PC-3 (cell line): Measurements from ENCODE around the gene SLC16A8. TPM values are rescaled to one million over a fixed set of nuclear protein-coding genes. Genes with fewer than 3 reads are reported as not detected.
"Not testable (repeated sequence)": the region's sequence is repeated elsewhere in the genome, so short reads cannot be mapped to it uniquely, and the experiment has no call there.

Experiments used
- ATAC-seq: fragments of 200-7000 bp; cut with Tn5 transposase; 2 replicates; pipeline ENCODE4 v1.9.1; 2020; ENCODE audit warnings: mild to moderate bottlenecking, moderate library complexity
- BruUV-seq: library from RNA; stranded (reverse); fragments of 400-500 nt; replicated peaks from 2 replicates; lab custom pipeline; 2021; lab: Mats Ljungman, UMichigan
- CTCF ChIA-PET: fragments of 300-600 bp; sonication (Branson Sonifier 250); formaldehyde crosslinking; loops from one replicate; lab custom pipeline; 2022; ENCODE audit warnings: antibody characterized with exemption; lab: Charles Lee
- POLR2A ChIA-PET: fragments of 300-600 bp; sonication (Branson Sonifier 250); formaldehyde crosslinking; loops from one replicate; lab custom pipeline; 2022; ENCODE audit warnings: antibody characterized with exemption; ENCODE audit not compliant: unreplicated experiment; lab: Charles Lee
- DNase-seq: peaks from one replicate; pipeline ENCODE4 v3.0.0-alpha.2; 2015
- H2AFZ ChIP-seq: fragments of 300-600 bp; sonication (generic); 2 replicates; pipeline ENCODE4 v1.6.0; 2016; ENCODE audit warnings: antibody characterized with exemption, low read length
- H3F3A ChIP-seq: fragments of 300-600 bp; sonication (generic); one replicate; pipeline ENCODE4 v1.6.0; 2017; ENCODE audit warnings: antibody characterized with exemption, low read length, control low read depth, mild to moderate bottlenecking; ENCODE audit not compliant: unreplicated experiment
- H3K27ac ChIP-seq: fragments of 300-600 bp; sonication (generic); 2 replicates; pipeline ENCODE4 v1.5.1; 2016; ENCODE audit warnings: mild to moderate bottlenecking, low read length
- H3K27me3 ChIP-seq: fragments of 300-600 bp; sonication (generic); 2 replicates; pipeline ENCODE4 v1.6.1; 2016; ENCODE audit warnings: low read length, mixed read lengths
- H3K36me3 ChIP-seq: fragments of 300-600 bp; sonication (generic); 2 replicates; pipeline ENCODE4 v1.6.1; 2016; ENCODE audit warnings: low read depth, mixed run types, low read length, mixed read lengths
- H3K4me1 ChIP-seq: fragments of 300-600 bp; sonication (generic); 2 replicates; pipeline ENCODE4 v1.5.1; 2016; ENCODE audit warnings: low read length; ENCODE audit not compliant: insufficient read depth
- H3K4me2 ChIP-seq: fragments of 300-600 bp; sonication (generic); 2 replicates; pipeline ENCODE4 v1.6.0; 2016; ENCODE audit warnings: low read length
- H3K4me3 ChIP-seq: fragments of 300-600 bp; sonication (generic); 2 replicates; pipeline ENCODE4 v1.5.1; 2016; ENCODE audit warnings: mild to moderate bottlenecking, low read length, mixed read lengths
- H3K79me2 ChIP-seq: fragments of 300-600 bp; sonication (generic); 2 replicates; pipeline ENCODE4 v1.6.1; 2017; ENCODE audit warnings: low read length, mixed read lengths
- H3K9ac ChIP-seq: fragments of 300-600 bp; sonication (generic); 2 replicates; pipeline ENCODE4 v1.6.0; 2016; ENCODE audit warnings: mild to moderate bottlenecking, low read length
- H3K9me2 ChIP-seq: fragments of 300-600 bp; sonication (generic); replicated peaks from 2 replicates; pipeline ENCODE4 v1.6.1; 2016; ENCODE audit warnings: mixed run types, low read length, mixed read lengths
- H3K9me3 ChIP-seq: fragments of 300-600 bp; sonication (generic); 2 replicates; pipeline ENCODE4 v1.6.1; 2016; ENCODE audit warnings: low read length, mixed read lengths
- H4K20me1 ChIP-seq: fragments of 300-600 bp; sonication (generic); 2 replicates; pipeline ENCODE4 v1.6.1; 2016; ENCODE audit warnings: low read length, mixed read lengths
- EZH2 ChIP-seq: fragments of 300-600 bp; sonication (generic); IDR thresholded peaks from one replicate; pipeline ENCODE4 v1.6.1; 2017; ENCODE audit warnings: antibody characterized with exemption, mild to moderate bottlenecking, low read length; ENCODE audit not compliant: unreplicated experiment
- EZH2phosphoT487 ChIP-seq: fragments of 300-600 bp; sonication (generic); IDR thresholded peaks from 2 replicates; pipeline ENCODE4 v1.6.1; 2018; ENCODE audit warnings: mild to moderate bottlenecking, antibody characterized with exemption, low read length, borderline replicate concordance
- intact Hi-C: fragments of 100-400 bp; cut with micrococcal nuclease; formaldehyde crosslinking; loops from 2 replicates; pipeline ENCODE4 v1.9.0; 2023
- total RNA-seq: library from RNA; depleted of rRNA; stranded (reverse); fragments of >200 nt; gene quantifications from 2 replicates; pipeline ENCODE4 v1.2.3, GENCODE V29; 2014
- TF ChIP-seq, protein P1 (sequence below): fragments of 300-600 bp; sonication (generic); conservative IDR thresholded peaks from 2 replicates; pipeline ENCODE4 v1.5.1; 2017; ENCODE audit warnings: antibody characterized with exemption, low read depth, mild to moderate bottlenecking, low read length

SLC16A8 gene
- total RNA-seq, 1 experiment from 2014 or later, result not detected

DNA sequence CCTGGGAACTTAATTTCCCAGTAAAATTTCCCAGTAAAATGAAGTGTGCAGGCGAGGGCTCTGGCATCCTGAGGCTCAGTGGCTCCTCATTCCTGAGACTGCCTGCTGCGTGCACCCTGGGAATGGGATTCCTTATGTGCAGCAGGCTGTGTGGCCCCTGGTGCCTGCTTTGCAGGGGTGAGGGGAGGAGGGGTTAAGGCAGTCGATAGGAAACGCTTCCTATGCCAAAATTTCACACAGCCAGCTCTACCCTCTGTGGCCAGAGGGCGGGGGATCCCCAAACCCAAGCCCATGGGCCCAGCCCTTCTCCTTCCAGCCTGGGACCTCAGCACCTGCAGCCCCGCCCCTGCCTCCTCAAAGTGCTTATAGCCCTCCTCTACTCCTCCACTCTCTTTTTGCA, 38.6 kb upstream of the SLC16A8 start:
- H3K4me1 ChIP-seq, result no peaks in the 10 kb centered on the region
- H3K36me3 ChIP-seq, result no peaks in the 10 kb centered on the region
- ATAC-seq (no peak), DNase-seq (no peak)
- H3K9ac ChIP-seq, result no peak overlapping the region
- no peak overlapping the region for H3K27ac ChIP-seq
- H3K4me3 ChIP-seq, result no peak overlapping the region
- BruUV-seq, result no TSS peak
- CTCF ChIA-PET, result no interaction called here
- H3F3A ChIP-seq, result no peaks in the 10 kb centered on the region
- no peaks in the 10 kb centered on the region for H3K27me3 ChIP-seq
- no peaks in the 10 kb centered on the region for H4K20me1 ChIP-seq
- POLR2A ChIA-PET, result no interaction called here
- TF ChIP-seq, protein P1, sequence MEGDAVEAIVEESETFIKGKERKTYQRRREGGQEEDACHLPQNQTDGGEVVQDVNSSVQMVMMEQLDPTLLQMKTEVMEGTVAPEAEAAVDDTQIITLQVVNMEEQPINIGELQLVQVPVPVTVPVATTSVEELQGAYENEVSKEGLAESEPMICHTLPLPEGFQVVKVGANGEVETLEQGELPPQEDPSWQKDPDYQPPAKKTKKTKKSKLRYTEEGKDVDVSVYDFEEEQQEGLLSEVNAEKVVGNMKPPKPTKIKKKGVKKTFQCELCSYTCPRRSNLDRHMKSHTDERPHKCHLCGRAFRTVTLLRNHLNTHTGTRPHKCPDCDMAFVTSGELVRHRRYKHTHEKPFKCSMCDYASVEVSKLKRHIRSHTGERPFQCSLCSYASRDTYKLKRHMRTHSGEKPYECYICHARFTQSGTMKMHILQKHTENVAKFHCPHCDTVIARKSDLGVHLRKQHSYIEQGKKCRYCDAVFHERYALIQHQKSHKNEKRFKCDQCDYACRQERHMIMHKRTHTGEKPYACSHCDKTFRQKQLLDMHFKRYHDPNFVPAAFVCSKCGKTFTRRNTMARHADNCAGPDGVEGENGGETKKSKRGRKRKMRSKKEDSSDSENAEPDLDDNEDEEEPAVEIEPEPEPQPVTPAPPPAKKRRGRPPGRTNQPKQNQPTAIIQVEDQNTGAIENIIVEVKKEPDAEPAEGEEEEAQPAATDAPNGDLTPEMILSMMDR, result no peak
- no peak for TF ChIP-seq EZH2phosphoT487
- no peak for TF ChIP-seq EZH2
- H3K79me2 ChIP-seq, result no peaks in the 10 kb centered on the region
- H3K9me2 ChIP-seq, result no peaks in the 10 kb centered on the region
- no peak overlapping the region for H2AFZ ChIP-seq
- no peaks in the 10 kb centered on the region for H3K9me3 ChIP-seq
- intact Hi-C loops, result no loop called here
- H3K4me2 ChIP-seq, result no peak overlapping the region

DNA sequence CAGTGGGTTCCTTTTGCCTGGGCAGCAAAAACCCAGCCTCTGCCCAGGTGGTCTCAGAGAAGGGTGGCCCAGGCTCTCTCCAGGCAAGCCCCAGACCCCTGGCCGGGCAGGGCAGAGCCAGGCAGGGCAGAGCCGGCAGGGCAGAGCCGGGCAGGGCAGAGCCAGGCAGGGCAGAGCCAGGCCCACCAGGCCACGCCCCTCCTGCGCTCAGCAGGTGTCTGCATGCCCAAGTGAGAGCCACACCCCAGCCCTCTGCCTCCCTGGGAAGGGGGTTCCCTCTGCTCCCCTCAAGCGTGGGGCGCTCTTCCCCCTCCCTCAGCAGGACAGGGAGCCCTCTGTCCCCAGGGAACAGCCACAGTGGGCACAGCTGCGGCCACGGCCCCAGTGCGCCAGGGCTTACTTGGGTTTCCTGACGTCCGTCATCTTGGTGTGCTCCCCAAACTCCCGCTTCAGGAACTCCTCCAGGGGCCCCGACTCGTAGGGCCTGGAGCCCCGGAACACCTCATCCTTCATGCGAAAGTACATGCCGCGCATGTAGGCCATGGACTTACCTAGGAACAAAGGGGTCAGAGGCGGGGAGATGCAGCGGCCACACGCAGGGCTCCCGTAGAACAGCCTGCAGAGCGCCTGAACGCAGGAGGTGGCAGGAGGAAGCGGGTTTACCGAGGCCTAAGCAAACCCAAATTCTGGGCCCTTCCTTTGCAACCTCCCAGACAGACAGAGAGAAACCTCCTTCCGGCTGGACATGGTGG, 36.6 kb upstream of the SLC16A8 start:
- Histone ChIP-seq H3F3A (no peaks in the 10 kb centered on the region), H3K9ac (no peak overlapping the region), H3K27ac (no peak overlapping the region), H3K4me1 (no peaks in the 10 kb centered on the region), H3K36me3 (no peaks in the 10 kb centered on the region), H3K9me2 (no peaks in the 10 kb centered on the region), H3K79me2 (no peaks in the 10 kb centered on the region), H3K4me2 (no peak overlapping the region), H2AFZ (no peak overlapping the region), H3K9me3 (no peaks in the 10 kb centered on the region), H4K20me1 (no peaks in the 10 kb centered on the region), H3K27me3 (no peaks in the 10 kb centered on the region), H3K4me3 (no peak overlapping the region)
- CTCF ChIA-PET, result no interaction called here
- no peak for TF ChIP-seq EZH2phosphoT487
- TF ChIP-seq, protein P1, result no peak
- no peak for TF ChIP-seq EZH2
- intact Hi-C loops, result no loop called here
- no peak for ATAC-seq
- BruUV-seq, result no TSS peak
- no peak for DNase-seq
- POLR2A ChIA-PET, result no interaction called here

- H3K9me3 ChIP-seq, H2AFZ ChIP-seq, H3K4me3 ChIP-seq, H4K20me1 ChIP-seq, POLR2A ChIA-PET, H3K9ac ChIP-seq, H3K27ac ChIP-seq, DNase-seq, H3K36me3 ChIP-seq, H3F3A ChIP-seq, CTCF ChIA-PET, H3K4me1 ChIP-seq, ATAC-seq, H3K27me3 ChIP-seq, H3K9me2 ChIP-seq, H3K4me2 ChIP-seq, H3K79me2 ChIP-seq, BruUV-seq: not testable (repeated sequence)
- intact Hi-C loops, result loop anchor here (10.0 kb wide), 1 partner anchor 96 kb away; no protein-coding TSS in a partner anchor
Measured at GRCh38 chr22:38118747-38119146, 34.8 kb upstream of the SLC16A8 start.
